Measurements from ENCODE around the gene ACTR5.
A peak's percentile ranks its signal among the peaks of the same experiment; 100 is the strongest.

Gene ACTR5

DNA sequence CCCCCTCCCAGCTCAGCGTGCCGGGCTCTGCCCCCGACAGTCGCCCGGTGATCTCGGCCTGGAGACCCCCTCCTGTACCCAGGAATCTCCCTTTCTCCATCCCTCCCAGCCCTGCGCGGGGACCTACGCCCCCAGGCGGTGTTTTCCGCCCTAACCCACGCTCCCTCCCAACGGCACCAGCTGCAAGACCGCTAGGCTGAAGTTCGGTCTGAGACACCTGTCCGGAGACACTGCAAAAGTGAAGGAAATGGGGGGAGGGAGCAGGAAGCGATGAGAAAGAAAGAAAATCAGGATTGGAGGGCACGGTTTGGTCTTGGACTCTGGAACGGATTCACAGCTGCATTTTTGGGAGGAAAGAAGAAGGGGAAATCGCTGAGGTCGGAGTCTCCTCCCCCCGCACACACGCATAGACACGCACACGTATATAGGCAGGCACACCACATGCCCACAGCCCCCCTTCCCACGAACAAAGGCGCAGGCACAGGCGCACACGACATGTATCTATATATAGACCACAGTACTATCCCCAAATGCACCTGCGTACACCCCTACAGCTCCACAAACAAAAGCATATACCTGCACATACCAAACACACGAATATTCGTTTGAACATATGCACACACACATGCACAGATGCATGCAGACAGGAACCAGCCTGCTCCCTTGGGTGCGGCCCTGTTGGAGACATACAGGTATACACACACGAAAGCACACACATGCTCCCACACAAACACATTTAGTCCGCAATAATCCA is 22.9 kb upstream of the ACTR5 start:
- H3K4me3 ChIP-seq (ENCODE audit: low read depth, low read length) = no peak overlapping the region
- DNase-seq (ENCODE audit: low read depth) = no peak
- TF ChIP-seq, protein P1, sequence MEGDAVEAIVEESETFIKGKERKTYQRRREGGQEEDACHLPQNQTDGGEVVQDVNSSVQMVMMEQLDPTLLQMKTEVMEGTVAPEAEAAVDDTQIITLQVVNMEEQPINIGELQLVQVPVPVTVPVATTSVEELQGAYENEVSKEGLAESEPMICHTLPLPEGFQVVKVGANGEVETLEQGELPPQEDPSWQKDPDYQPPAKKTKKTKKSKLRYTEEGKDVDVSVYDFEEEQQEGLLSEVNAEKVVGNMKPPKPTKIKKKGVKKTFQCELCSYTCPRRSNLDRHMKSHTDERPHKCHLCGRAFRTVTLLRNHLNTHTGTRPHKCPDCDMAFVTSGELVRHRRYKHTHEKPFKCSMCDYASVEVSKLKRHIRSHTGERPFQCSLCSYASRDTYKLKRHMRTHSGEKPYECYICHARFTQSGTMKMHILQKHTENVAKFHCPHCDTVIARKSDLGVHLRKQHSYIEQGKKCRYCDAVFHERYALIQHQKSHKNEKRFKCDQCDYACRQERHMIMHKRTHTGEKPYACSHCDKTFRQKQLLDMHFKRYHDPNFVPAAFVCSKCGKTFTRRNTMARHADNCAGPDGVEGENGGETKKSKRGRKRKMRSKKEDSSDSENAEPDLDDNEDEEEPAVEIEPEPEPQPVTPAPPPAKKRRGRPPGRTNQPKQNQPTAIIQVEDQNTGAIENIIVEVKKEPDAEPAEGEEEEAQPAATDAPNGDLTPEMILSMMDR (IDR thresholded peaks at IDR 0.05; ENCODE audit: control insufficient read depth, extremely low read depth, insufficient read depth) = no peak

DNA sequence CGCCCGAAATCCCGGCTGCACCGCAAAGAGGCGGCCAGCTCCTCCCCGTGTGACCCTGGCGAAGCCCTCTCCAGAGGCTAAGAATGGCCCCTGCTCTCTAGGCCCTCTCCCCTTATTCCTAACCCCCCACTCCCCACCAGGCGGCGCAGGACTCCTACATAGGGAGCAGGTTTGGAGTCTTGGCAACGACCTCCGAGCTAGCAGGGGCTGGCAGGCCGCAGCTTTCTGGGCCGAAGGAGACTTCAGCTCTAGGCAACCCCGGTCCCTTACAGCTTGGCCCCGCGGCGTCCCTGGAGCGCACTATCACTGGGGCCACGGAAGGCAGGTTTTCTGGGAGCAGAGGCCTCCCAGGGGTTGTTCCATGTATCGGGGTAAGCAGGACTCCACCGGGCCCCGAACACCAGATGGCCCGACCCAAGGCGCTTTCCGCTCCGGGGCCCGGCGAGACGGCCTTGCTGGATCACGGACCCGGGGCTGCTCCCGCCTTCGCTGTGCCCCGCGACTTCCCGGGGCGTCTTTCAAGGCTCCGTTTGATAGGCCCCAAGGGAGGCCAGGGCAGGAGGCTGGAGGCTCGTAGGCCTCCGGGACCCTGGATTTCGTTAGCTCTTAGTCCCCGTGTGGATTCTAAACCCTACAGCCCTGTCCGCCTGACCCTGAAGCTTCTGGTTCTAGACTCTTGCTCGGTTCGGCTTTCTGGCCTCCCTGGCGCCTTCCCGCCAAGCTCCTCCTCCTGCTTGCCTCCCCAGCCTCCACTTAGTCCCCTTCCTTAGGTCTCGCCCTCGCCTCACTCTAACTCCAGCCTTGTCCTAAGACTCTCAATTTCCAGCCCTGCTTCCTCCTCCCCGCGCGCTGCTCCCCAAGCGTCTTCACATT is 22.1 kb upstream of the ACTR5 start:
- H3K4me3 ChIP-seq (ENCODE audit: low read depth, low read length) = no peak overlapping the region
- TF ChIP-seq, protein P1 (IDR thresholded peaks at IDR 0.05; ENCODE audit: control insufficient read depth, extremely low read depth, insufficient read depth) = peak; percentile 35; the same call in 1 of the 2 replicates
- DNase-seq (ENCODE audit: low read depth) = no peak

DNA sequence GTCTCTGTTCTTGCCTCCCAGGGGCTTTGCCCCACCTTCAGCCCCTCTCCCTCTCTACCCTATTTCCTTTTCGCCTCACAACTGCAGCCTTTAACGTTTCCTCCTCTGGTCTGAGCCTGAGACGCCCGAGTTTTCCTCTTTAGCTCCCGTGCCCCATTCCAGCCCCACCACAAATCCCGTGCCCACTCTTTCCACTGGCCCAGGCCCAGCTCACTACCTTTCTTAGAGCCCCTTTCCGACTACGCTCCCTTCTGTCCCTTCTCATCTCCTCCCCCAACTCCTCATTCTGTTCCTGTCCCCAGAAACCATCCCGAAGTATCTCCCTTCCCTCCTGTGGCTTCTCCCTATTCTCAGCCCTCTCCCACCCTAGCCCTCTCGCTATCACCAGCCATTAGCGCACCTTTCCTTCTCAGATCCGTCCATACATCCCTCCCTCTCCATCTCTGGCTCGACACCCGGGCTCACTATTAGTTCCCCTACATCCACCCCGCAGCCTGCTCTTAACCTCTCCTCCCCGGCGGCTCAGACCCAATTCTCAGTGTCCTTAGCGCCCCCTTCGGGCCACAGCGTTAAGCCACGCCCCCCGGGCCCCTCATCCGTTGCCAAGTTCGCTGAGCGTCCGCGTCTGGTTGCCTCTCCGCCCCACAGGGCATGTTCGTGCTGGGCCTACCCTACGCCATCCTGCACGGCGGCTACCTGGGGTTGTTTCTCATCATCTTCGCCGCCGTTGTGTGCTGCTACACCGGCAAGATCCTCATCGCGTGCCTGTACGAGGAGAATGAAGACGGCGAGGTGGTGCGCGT is 21.3 kb upstream of the ACTR5 start:
- TF ChIP-seq, protein P1 (IDR thresholded peaks at IDR 0.05; ENCODE audit: control insufficient read depth, extremely low read depth, insufficient read depth) = 0 out of 2 replicates have a peak, but pooled peaks have one; percentile 13
- no peak overlapping the region for H3K4me3 ChIP-seq (ENCODE audit: low read depth, low read length)
- DNase-seq (ENCODE audit: low read depth) = no peak

DNA sequence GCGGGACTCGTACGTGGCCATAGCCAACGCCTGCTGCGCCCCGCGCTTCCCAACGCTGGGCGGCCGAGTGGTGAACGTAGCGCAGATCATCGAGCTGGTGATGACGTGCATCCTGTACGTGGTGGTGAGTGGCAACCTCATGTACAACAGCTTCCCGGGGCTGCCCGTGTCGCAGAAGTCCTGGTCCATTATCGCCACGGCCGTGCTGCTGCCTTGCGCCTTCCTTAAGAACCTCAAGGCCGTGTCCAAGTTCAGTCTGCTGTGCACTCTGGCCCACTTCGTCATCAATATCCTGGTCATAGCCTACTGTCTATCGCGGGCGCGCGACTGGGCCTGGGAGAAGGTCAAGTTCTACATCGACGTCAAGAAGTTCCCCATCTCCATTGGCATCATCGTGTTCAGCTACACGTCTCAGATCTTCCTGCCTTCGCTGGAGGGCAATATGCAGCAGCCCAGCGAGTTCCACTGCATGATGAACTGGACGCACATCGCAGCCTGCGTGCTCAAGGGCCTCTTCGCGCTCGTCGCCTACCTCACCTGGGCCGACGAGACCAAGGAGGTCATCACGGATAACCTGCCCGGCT is 20.6 kb upstream of the ACTR5 start:
- H3K4me3 ChIP-seq (ENCODE audit: low read depth, low read length) = no peak overlapping the region
- TF ChIP-seq, protein P1 (IDR thresholded peaks at IDR 0.05; ENCODE audit: control insufficient read depth, extremely low read depth, insufficient read depth) = no peak
- no peak for DNase-seq (ENCODE audit: low read depth)

DNA sequence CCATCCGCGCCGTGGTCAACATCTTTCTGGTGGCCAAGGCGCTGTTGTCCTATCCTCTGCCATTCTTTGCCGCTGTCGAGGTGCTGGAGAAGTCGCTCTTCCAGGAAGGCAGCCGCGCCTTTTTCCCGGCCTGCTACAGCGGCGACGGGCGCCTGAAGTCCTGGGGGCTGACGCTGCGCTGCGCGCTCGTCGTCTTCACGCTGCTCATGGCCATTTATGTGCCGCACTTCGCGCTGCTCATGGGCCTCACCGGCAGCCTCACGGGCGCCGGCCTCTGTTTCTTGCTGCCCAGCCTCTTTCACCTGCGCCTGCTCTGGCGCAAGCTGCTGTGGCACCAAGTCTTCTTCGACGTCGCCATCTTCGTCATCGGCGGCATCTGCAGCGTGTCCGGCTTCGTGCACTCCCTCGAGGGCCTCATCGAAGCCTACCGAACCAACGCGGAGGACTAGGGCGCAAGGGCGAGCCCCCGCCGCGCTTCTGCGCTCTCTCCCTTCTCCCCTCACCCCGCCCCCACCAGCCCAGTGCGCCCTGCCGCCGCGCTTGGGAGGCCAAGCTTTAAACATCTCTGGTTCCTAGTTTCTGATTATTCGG is 20.0 kb upstream of the ACTR5 start:
- DNase-seq (ENCODE audit: low read depth) = no peak
- H3K4me3 ChIP-seq (ENCODE audit: low read depth, low read length) = no peak overlapping the region
- TF ChIP-seq, protein P1 (IDR thresholded peaks at IDR 0.05; ENCODE audit: control insufficient read depth, extremely low read depth, insufficient read depth) = no peak

All from LNCaP clone FGC (cell line).